K562 (cell line): ENCODE measurements around the gene SRSF1. TPM values are rescaled to one million over a fixed set of nuclear protein-coding genes. Genes with fewer than 3 reads are reported as not detected.

Source experiments
- ATAC-seq: fragments of 200-7000 bp; cut with Tn5 transposase; 3 replicates; pipeline ENCODE4 v1.9.1; 2020; ENCODE audit warnings: moderate library complexity
- BruUV-seq: library from RNA; stranded (reverse); fragments of 400-500 nt; replicated peaks from 2 replicates; lab custom pipeline; 2021; lab: Mats Ljungman, UMichigan
- CTCF ChIA-PET: fragments of 300-600 bp; formaldehyde crosslinking; extraction: SDS; loops from one replicate; lab custom pipeline; 2021; ENCODE audit warnings: low intra/inter-chr PET ratio; lab: Yijun Ruan, JAX
- POLR2A ChIA-PET: fragments of 300-600, 350-650 bp; sonication (Branson Sonifier 250); formaldehyde crosslinking; extraction: SDS; loops from one replicate; lab custom pipeline; 2021; ENCODE audit warnings: antibody characterized with exemption, inconsistent platforms; lab: Yijun Ruan, JAX
- DNase-seq, 4 experiments: peaks; one replicate each; pipeline versions ENCODE4 v3.0.0 to v3.0.0-alpha.2; 2011 to 2018; ENCODE audit warnings: low spot score in 3 of 4, mixed read lengths in 3 of 4; ENCODE audit errors: extremely low read depth in 1 of 4
- FAIRE-seq: peaks from 2 replicates; lab custom pipeline; 2011; peaks lifted over from hg19 to GRCh38; lab: Jason Lieb, UNC
- H2AFZ ChIP-seq: 2 replicates; pipeline ENCODE4 v1.6.0; 2011; ENCODE audit warnings: low read depth, low read length, control low read depth, inconsistent platforms
- H3K27ac ChIP-seq: fragments of 200-600 bp; 3 replicates; pipeline ENCODE4 v1.8.0; 2011; ENCODE audit warnings: low read depth, mild to moderate bottlenecking, control low read depth, inconsistent platforms, low read length, moderate library complexity, mixed read lengths; ENCODE audit errors: extremely low read depth
- H3K27me3 ChIP-seq, 2 experiments: fragments of 300-600 bp in 1 of 2; 2 replicates in 1 of 2; 3 replicates in 1 of 2; pipeline versions ENCODE4 v1.6.0 to v1.8.0; 2011; ENCODE audit warnings: inconsistent platforms in 2 of 2, low read length in 2 of 2, mild to moderate bottlenecking in 1 of 2, mixed read lengths in 1 of 2, moderate library complexity in 1 of 2; ENCODE audit not compliant: control insufficient read depth in 2 of 2, insufficient read depth in 2 of 2
- H3K36me3 ChIP-seq: fragments of 300-600 bp; 3 replicates; pipeline ENCODE4 v1.8.0; 2011; ENCODE audit warnings: mild to moderate bottlenecking, low read length, inconsistent platforms; ENCODE audit not compliant: control insufficient read depth, insufficient read depth
- H3K4me1 ChIP-seq, 2 experiments: fragments of 200-600 bp in 1 of 2; replicated peaks in 1 of 2; 2 replicates in 1 of 2; 3 replicates in 1 of 2; pipeline versions ENCODE4 v1.5.1 to v1.8.0; 2011; ENCODE audit warnings: inconsistent platforms in 2 of 2, low read length in 2 of 2, mild to moderate bottlenecking in 1 of 2, mixed read lengths in 1 of 2, moderate library complexity in 1 of 2; ENCODE audit not compliant: control insufficient read depth in 2 of 2, insufficient read depth in 2 of 2
- H3K4me2 ChIP-seq: 2 replicates; pipeline ENCODE4 v1.6.1; 2011; ENCODE audit warnings: low read length, control low read depth, inconsistent platforms, mixed read lengths; ENCODE audit not compliant: insufficient read depth
- H3K4me3 ChIP-seq: fragments of 200-600 bp; sonication (generic), shearing (Covaris generic); 2 replicates; pipeline ENCODE4 v1.5.1; 2016; ENCODE audit warnings: control low read depth, inconsistent platforms
- H3K79me2 ChIP-seq: fragments of 200-600 bp; 3 replicates; pipeline ENCODE4 v1.8.0; 2011; ENCODE audit warnings: low read length, inconsistent platforms; ENCODE audit not compliant: control insufficient read depth, insufficient read depth
- H3K9ac ChIP-seq, 2 experiments: 2 replicates each; pipeline versions ENCODE4 v1.6.0 to v1.6.1; 2011; ENCODE audit warnings: low read depth in 2 of 2, low read length in 2 of 2, control low read depth in 1 of 2, inconsistent platforms in 1 of 2, mild to moderate bottlenecking in 1 of 2, mixed read lengths in 1 of 2; ENCODE audit not compliant: insufficient read depth in 1 of 2
- H3K9me1 ChIP-seq: one replicate; pipeline ENCODE4 v1.6.0; 2011; ENCODE audit warnings: inconsistent platforms, mild to moderate bottlenecking, low read length, moderate library complexity; ENCODE audit not compliant: control insufficient read depth, insufficient read depth
- H3K9me3 ChIP-seq: replicated peaks from 2 replicates; pipeline ENCODE4 v1.5.1; 2011; ENCODE audit warnings: low read depth, low read length, inconsistent platforms; ENCODE audit not compliant: control insufficient read depth, insufficient read depth
- H4K20me1 ChIP-seq: replicated peaks from 2 replicates; pipeline ENCODE4 v1.6.1; 2011; ENCODE audit warnings: low read length, inconsistent platforms, mixed read lengths; ENCODE audit not compliant: control insufficient read depth, insufficient read depth
- CBX3 ChIP-seq, 2 experiments: IDR thresholded peaks; 1 replicate in 1 of 2; 2 replicates in 1 of 2; pipeline ENCODE4 v1.6.1; 2012; ENCODE audit warnings: inconsistent platforms in 2 of 2, low read length in 2 of 2, borderline replicate concordance in 1 of 2, control low read depth in 1 of 2
- CC2D1A ChIP-seq: fragments of 450-650 bp; IDR thresholded peaks from 2 replicates; pipeline ENCODE4 v1.6.1; 2017; ENCODE audit warnings: mild to moderate bottlenecking
- CEBPB ChIP-seq: fragments of 450-650 bp; IDR thresholded peaks from 2 replicates; pipeline ENCODE4 v1.6.1; 2016; ENCODE audit warnings: missing genetic modification characterization, missing compliant biosample characterization
- CHD1 ChIP-seq: fragments of 200-600 bp; sonication (generic); IDR thresholded peaks from one replicate; pipeline ENCODE4 v1.6.1; 2012; ENCODE audit warnings: mild to moderate bottlenecking, moderate library complexity, low read length, inconsistent platforms
- NFIC ChIP-seq: fragments of 450-650 bp; IDR thresholded peaks from 2 replicates; pipeline ENCODE4 v1.6.1; 2017; ENCODE audit warnings: mild to moderate bottlenecking, inconsistent platforms
- NFRKB ChIP-seq: fragments of 450-650 bp; IDR thresholded peaks from 2 replicates; pipeline ENCODE4 v1.6.1; 2016; ENCODE audit warnings: low read depth
- RAD51 ChIP-seq: fragments of 450-650 bp; IDR thresholded peaks from 2 replicates; pipeline ENCODE4 v1.7.1; 2016; ENCODE audit warnings: low read depth, mild to moderate bottlenecking, borderline replicate concordance
- TRIM24 ChIP-seq, 2 experiments: fragments of 450-650 bp; IDR thresholded peaks; 2 replicates each; pipeline ENCODE4 v1.6.1; 2016
- ZNF24 ChIP-seq: fragments of 450-650 bp; IDR thresholded peaks from 2 replicates; pipeline ENCODE4 v1.6.1; 2016
- ZNF316 ChIP-seq: fragments of 450-650 bp; IDR thresholded peaks from 2 replicates; pipeline ENCODE4 v1.6.1; 2016
- ZNF384 ChIP-seq: IDR thresholded peaks from 2 replicates; pipeline ENCODE4 v1.6.1; 2012; ENCODE audit warnings: low read depth, low read length, improper control_type of control experiment
- WGBS: fragments of 100-300 bp; shearing (Covaris generic); methylation state at CpG from one replicate; pipeline ENCODE4 v1.1.6; 2016; ENCODE audit warnings: low coverage, mixed read lengths; ENCODE audit not compliant: insufficient coverage; ENCODE audit errors: missing lambda C conversion rate; 5-methylcytosine and 5-hydroxymethylcytosine counted together
- in situ Hi-C: fragments of 300-500 bp; cut with MboI; formaldehyde crosslinking; loops from 4 replicates; pipeline ENCODE4 v1.15.0; 2018; ENCODE audit warnings: inconsistent platforms, mixed read lengths
- intact Hi-C: fragments of 100-400 bp; cut with micrococcal nuclease; formaldehyde crosslinking; loops from 2 replicates; pipeline ENCODE4 v1.14.2; 2022
- polyA plus RNA-seq, 8 experiments: library from polyadenylated mRNA; depleted of rRNA in 4 of 8; stranded (reverse) in 5 of 8; unstranded in 3 of 8; fragments of >200 nt; fragmentation: Nextera tagmentation in 2 of 8; fragmentation: Illumina TruSeq in 1 of 8; extraction: Ambion mirVana in 2 of 8; extraction: Trizol in 1 of 8; gene quantifications; 2 replicates each; pipeline versions ENCODE4 v1.2.1 to v1.2.3, GENCODE V29; 2011 to 2014; ENCODE audit warnings: inconsistent platforms in 1 of 8, missing spikeins in 1 of 8
- total RNA-seq, 7 experiments: library from RNA; depleted of rRNA in 6 of 7; stranded (reverse); fragments of >200 nt in 6 of 7; fragmentation: Illumina TruSeq in 2 of 7; extraction: Trizol in 2 of 7; gene quantifications; 2 replicates each; pipeline versions ENCODE4 v1.2.1 to v1.2.3, GENCODE V29; 2011 to 2021; ENCODE audit warnings: low replicate concordance in 1 of 7
- TF ChIP-seq, protein P1 (sequence below): sonication (generic); formaldehyde crosslinking; IDR thresholded peaks from 2 replicates; pipeline ENCODE4 v1.9.0; 2022; ENCODE audit warnings: mild to moderate bottlenecking, missing genetic modification reagents
- TF ChIP-seq, protein P2 (sequence below): fragments of 250-450 bp; sonication (Bioruptor Pico); IDR thresholded peaks from 2 replicates; pipeline ENCODE4 v1.5.0; 2020; ENCODE audit warnings: mild to moderate bottlenecking
- TF ChIP-seq, protein P3 (sequence below): sonication (generic); formaldehyde crosslinking; IDR thresholded peaks from 2 replicates; pipeline ENCODE4 v1.5.0; 2020; ENCODE audit warnings: missing genetic modification reagents

Gene SRSF1
- total and polyA plus RNA-seq, 9 of the 15 experiments (the other 6 are each of a cell fraction or from before 2014, with no cell fraction given) = 77.8 to 559 (median 442) TPM

DNA sequence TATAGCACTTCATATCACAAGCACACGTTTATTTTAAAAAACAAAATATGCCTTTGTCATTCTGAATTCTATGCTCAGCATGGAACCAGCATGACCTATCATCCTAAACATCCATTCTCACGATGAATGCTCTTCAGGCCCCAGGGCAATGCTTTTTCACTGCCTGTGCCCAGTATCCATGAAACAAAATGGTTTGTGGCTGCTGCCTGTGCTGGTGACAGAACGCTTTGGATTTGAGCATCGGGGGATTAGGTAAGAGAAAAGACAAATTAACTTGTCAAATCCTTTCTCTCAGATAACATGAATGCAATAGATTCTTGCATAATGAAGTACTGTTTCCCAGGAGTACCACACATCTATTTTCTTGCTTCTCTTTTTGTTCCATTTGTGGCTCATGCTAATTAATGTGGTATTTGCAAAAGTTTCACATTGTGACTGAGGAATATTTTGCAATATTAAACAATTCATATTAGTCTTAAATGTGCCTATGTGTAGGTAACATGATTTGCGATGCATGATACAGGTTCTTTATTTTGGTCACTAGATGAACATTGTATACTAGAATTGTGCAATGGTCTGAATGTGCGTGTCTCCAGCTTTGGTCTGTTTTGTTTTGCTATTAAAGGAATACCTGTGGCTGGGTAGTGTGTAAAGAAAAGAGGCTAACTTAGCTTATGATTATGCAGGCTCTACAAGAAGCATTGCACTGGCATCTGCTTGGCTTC is 25.8 kb upstream of the SRSF1 start:
- DNase-seq (no peak), ATAC-seq (no peak)
- Histone ChIP-seq H3K4me2 (no peak overlapping the region), H3K9ac (no peak overlapping the region), H3K36me3 (no peaks in the 10 kb centered on the region), H3K79me2 (no peaks in the 10 kb centered on the region), H3K4me3 (no peak overlapping the region), H4K20me1 (no peaks in the 10 kb centered on the region), H3K9me3 (no peaks in the 10 kb centered on the region), H2AFZ (no peak overlapping the region), H3K27me3 (peaks cover 7 to 15% of the 10 kb centered on the region in 2 experiments; a peak in 3 of 5 replicates), H3K9me1 (no peaks in the 10 kb centered on the region)
- POLR2A ChIA-PET = interaction anchor here (1.7 kb wide), 1 partner anchor 13 kb away, joined by 6 read pairs; no protein-coding TSS in a partner anchor
- intact Hi-C loops (no loop called here), in situ Hi-C loops (no loop called here)
- WGBS = 6% methylated on average over 6 of the region's 6 CpGs
- no TSS peak for BruUV-seq
- CTCF ChIA-PET = no interaction called here
- TF ChIP-seq CC2D1A = no peak
- TF ChIP-seq CEBPB (tag) = peak; percentile 45; the same call in 1 of the 2 replicates
- TF ChIP-seq, all 486 proteins: peak for 1
- Histone ChIP-seq H3K4me1 (no peaks in the 10 kb centered on the region), H3K27ac (no peak overlapping the region)
- FAIRE-seq = no peak

DNA sequence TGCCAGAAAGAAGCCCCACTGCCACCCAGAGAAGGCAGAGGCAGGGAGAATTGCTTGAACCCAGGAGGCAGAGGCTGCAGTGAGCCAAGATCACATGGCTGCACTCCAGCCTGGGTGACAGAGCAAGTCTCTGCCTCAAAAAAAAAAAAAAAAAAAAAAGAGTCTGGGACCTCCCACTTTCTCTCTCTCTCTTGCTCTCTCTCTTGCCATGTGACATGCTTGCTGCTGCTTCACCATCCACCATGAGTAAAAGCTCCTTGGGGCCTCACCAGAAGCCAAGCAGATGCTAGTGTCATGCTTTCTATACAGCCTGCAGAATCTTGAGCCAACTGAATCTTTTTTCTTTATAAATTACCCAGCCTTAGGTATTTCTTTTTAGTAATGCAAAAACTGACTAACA is 21.5 kb upstream of the SRSF1 start:
- Histone ChIP-seq H2AFZ (no peak overlapping the region), H3K27me3 (peaks cover 5 to 7% of the 10 kb centered on the region in 2 experiments; a peak in 3 of 5 replicates), H3K36me3 (no peaks in the 10 kb centered on the region), H3K4me1 (no peaks in the 10 kb centered on the region), H3K27ac (no peak overlapping the region), H3K4me2 (no peak overlapping the region), H3K79me2 (no peaks in the 10 kb centered on the region), H3K9me3 (no peaks in the 10 kb centered on the region), H4K20me1 (no peaks in the 10 kb centered on the region), H3K9ac (no peak overlapping the region), H3K4me3 (no peak overlapping the region), H3K9me1 (no peaks in the 10 kb centered on the region)
- ChIA-PET POLR2A (interaction anchor here (0.6 kb wide), 1 partner anchor 32 kb away, joined by 3 read pairs; no protein-coding TSS in a partner anchor), CTCF (no interaction called here)
- in situ Hi-C loops = no loop called here
- intact Hi-C loops = no loop called here
- DNase-seq (peak in 1 of 4 experiments; percentile 17), FAIRE-seq (no peak), ATAC-seq (no peak)
- TF ChIP-seq TRIM24 (IDR thresholded peaks at IDR 0.05) (peak in 1 of 2 experiments; percentile 35; a peak in 1 of 4 replicates), ZNF24 (no peak), ZNF316 (peak; percentile 79), ZNF384 (peak; percentile 94), CBX3 (IDR thresholded peaks at IDR 0.05; ENCODE audit: borderline replicate concordance in 1 of 2, low read length in 2 of 2) (peak in 1 of 2 experiments; percentile 24; a peak in 1 of 3 replicates), CHD1 (no peak), RAD51 (peak; percentile 47; the same call in 1 of the 2 replicates), NFRKB (no peak), NFIC (peak; percentile 41)
- TF ChIP-seq, protein P1, sequence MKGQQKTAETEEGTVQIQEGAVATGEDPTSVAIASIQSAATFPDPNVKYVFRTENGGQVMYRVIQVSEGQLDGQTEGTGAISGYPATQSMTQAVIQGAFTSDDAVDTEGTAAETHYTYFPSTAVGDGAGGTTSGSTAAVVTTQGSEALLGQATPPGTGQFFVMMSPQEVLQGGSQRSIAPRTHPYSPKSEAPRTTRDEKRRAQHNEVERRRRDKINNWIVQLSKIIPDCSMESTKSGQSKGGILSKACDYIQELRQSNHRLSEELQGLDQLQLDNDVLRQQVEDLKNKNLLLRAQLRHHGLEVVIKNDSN (CRISPR knock-in tag) = 0 out of 2 replicates have a peak, but pooled peaks have one; percentile 24
- TF ChIP-seq, protein P2, sequence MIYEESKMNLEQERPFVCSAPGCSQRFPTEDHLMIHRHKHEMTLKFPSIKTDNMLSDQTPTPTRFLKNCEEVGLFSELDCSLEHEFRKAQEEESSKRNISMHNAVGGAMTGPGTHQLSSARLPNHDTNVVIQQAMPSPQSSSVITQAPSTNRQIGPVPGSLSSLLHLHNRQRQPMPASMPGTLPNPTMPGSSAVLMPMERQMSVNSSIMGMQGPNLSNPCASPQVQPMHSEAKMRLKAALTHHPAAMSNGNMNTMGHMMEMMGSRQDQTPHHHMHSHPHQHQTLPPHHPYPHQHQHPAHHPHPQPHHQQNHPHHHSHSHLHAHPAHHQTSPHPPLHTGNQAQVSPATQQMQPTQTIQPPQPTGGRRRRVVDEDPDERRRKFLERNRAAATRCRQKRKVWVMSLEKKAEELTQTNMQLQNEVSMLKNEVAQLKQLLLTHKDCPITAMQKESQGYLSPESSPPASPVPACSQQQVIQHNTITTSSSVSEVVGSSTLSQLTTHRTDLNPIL (CRISPR knock-in tag) = no peak
- TF ChIP-seq, protein P3, sequence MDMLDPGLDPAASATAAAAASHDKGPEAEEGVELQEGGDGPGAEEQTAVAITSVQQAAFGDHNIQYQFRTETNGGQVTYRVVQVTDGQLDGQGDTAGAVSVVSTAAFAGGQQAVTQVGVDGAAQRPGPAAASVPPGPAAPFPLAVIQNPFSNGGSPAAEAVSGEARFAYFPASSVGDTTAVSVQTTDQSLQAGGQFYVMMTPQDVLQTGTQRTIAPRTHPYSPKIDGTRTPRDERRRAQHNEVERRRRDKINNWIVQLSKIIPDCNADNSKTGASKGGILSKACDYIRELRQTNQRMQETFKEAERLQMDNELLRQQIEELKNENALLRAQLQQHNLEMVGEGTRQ (CRISPR knock-in tag) = peak; percentile 31; the same call in 1 of the 2 replicates
- no TSS peak for BruUV-seq
